ENCODE measurements around the gene CAPN14. TPM values are rescaled to one million over a fixed set of nuclear protein-coding genes. Genes with fewer than 3 reads are reported as not detected.

Gene CAPN14
- total RNA-seq, 2 experiments from 2014 or later = 0.59 to 0.69 TPM

- ChIA-PET CTCF (interaction anchor here (1.2 kb wide), 1 partner anchor 516 kb away, joined by 4 read pairs; no protein-coding TSS in a partner anchor), POLR2A (no interaction called here)
- Mint-ChIP-seq H3K9me3 (no peaks in the 10 kb centered on the region), H3K27me3 (peaks cover 7% of the 10 kb centered on the region), H3K27ac (no peak overlapping the region), H3K36me3 (ENCODE audit: low read depth) (no peaks in the 10 kb centered on the region), H3K4me1 (ENCODE audit: low read depth) (no peaks in the 10 kb centered on the region), H3K4me3 (no peak overlapping the region)
- DNase-seq (no peak), ATAC-seq (no peak)
- intact Hi-C loops (cut with micrococcal nuclease) = no loop called here
- TF ChIP-seq, protein P1, sequence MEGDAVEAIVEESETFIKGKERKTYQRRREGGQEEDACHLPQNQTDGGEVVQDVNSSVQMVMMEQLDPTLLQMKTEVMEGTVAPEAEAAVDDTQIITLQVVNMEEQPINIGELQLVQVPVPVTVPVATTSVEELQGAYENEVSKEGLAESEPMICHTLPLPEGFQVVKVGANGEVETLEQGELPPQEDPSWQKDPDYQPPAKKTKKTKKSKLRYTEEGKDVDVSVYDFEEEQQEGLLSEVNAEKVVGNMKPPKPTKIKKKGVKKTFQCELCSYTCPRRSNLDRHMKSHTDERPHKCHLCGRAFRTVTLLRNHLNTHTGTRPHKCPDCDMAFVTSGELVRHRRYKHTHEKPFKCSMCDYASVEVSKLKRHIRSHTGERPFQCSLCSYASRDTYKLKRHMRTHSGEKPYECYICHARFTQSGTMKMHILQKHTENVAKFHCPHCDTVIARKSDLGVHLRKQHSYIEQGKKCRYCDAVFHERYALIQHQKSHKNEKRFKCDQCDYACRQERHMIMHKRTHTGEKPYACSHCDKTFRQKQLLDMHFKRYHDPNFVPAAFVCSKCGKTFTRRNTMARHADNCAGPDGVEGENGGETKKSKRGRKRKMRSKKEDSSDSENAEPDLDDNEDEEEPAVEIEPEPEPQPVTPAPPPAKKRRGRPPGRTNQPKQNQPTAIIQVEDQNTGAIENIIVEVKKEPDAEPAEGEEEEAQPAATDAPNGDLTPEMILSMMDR (IDR thresholded peaks at IDR 0.05) = no peak
These were observed 9.8 kb upstream of the CAPN14 start for GRCh38 chr2:31227110-31227509.

- Mint-ChIP-seq H3K27me3 (peaks cover 11% of the 10 kb centered on the region), H3K9me3 (no peaks in the 10 kb centered on the region), H3K27ac (no peak overlapping the region), H3K4me3 (no peak overlapping the region), H3K36me3 (ENCODE audit: low read depth) (no peaks in the 10 kb centered on the region), H3K4me1 (ENCODE audit: low read depth) (no peaks in the 10 kb centered on the region)
- CTCF ChIA-PET = interaction anchor here (1.2 kb wide), 1 partner anchor 515 kb away, joined by 4 read pairs; no protein-coding TSS in a partner anchor
- POLR2A ChIA-PET = no interaction called here
- no peak for DNase-seq
- TF ChIP-seq, protein P1 (IDR thresholded peaks at IDR 0.05) = no peak
- ATAC-seq = no peak
- intact Hi-C loops (cut with micrococcal nuclease) = no loop called here
These were observed 9.0 kb upstream of the CAPN14 start for GRCh38 chr2:31226266-31226665.

GRCh38 chr2:31223749-31224148, 6.4 kb upstream of the CAPN14 start:
- ChIA-PET POLR2A (no interaction called here), CTCF (no interaction called here)
- Mint-ChIP-seq H3K4me1 (ENCODE audit: low read depth) (no peaks in the 10 kb centered on the region), H3K4me3 (no peak overlapping the region), H3K9me3 (no peaks in the 10 kb centered on the region), H3K36me3 (ENCODE audit: low read depth) (no peaks in the 10 kb centered on the region), H3K27ac (no peak overlapping the region), H3K27me3 (peaks cover 16% of the 10 kb centered on the region)
- DNase-seq (no peak), ATAC-seq (no peak)
- intact Hi-C loops (cut with micrococcal nuclease) = no loop called here
- TF ChIP-seq, protein P1 (IDR thresholded peaks at IDR 0.05) = no peak

GRCh38 chr2:31223026-31223425, 5.7 kb upstream of the CAPN14 start:
- Mint-ChIP-seq H3K4me3 (no peak overlapping the region), H3K4me1 (ENCODE audit: low read depth) (no peaks in the 10 kb centered on the region), H3K9me3 (no peaks in the 10 kb centered on the region), H3K27ac (no peak overlapping the region), H3K27me3 (peaks cover 16% of the 10 kb centered on the region), H3K36me3 (ENCODE audit: low read depth) (no peaks in the 10 kb centered on the region)
- ChIA-PET CTCF (no interaction called here), POLR2A (no interaction called here)
- intact Hi-C loops (cut with micrococcal nuclease) = no loop called here
- DNase-seq (no peak), ATAC-seq (no peak)
- TF ChIP-seq, protein P1 (IDR thresholded peaks at IDR 0.05) = no peak

DNA sequence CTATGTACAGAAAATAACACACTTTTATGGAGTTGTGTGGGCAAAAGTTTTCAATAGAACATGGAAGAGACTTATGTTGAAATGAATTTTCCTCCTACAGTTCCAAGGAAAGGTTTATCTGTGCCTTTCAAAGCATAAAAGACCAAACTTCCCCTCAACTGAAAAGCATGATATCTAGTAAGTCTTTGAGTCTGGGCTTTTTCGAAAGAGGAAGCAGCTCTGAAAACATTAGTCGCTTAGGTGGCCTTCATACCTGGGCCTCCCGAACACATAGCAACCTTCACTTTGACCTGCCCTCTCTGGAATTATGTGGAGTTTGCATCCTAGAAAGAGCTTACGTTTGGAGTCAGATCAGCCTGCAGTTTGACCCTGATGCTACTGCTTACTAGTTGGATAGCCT, 4.8 kb upstream of the CAPN14 start:
- ChIA-PET POLR2A (no interaction called here), CTCF (no interaction called here)
- intact Hi-C loops (cut with micrococcal nuclease) = no loop called here
- Mint-ChIP-seq H3K4me1 (ENCODE audit: low read depth) (peaks cover 3% of the 10 kb centered on the region), H3K4me3 (no peak overlapping the region), H3K27me3 (peaks cover 16% of the 10 kb centered on the region), H3K27ac (no peak overlapping the region), H3K9me3 (no peaks in the 10 kb centered on the region), H3K36me3 (ENCODE audit: low read depth) (no peaks in the 10 kb centered on the region)
- TF ChIP-seq, protein P1 (IDR thresholded peaks at IDR 0.05) = no peak
- ATAC-seq (no peak), DNase-seq (no peak)

All from activated CD8-positive, alpha-beta T cell treated with anti-CD3 and anti-CD28 coated beads for 36 hours (primary cell).